Thyroid gland (tissue), 4 donors: Measurements from ENCODE around the gene CHI3L2. TPM values are rescaled to one million over a fixed set of nuclear protein-coding genes. Genes with fewer than 3 reads are reported as not detected.

Experiments used
- DNase-seq, 2 donors: peaks; one replicate each; pipeline ENCODE4 v3.0.0-alpha.2; 2019
- H3K27ac ChIP-seq, 3 donors: fragments of 200-600 bp; sonication (generic); 1 replicate in 2 of 3; 2 replicates in 1 of 3; pipeline ENCODE4 v1.5.1; 2016 to 2019; ENCODE audit warnings: mild to moderate bottlenecking in 1 of 3, moderate library complexity in 1 of 3
- H3K27me3 ChIP-seq: fragments of 200-600 bp; sonication (generic); one replicate; pipeline ENCODE4 v1.5.1; 2019
- H3K36me3 ChIP-seq, 2 donors: fragments of 200-600 bp; sonication (generic); one replicate each; pipeline ENCODE4 v1.5.1; 2016 to 2019
- H3K4me1 ChIP-seq, 2 donors: fragments of 200-600 bp; sonication (generic); one replicate each; pipeline ENCODE4 v1.5.1; 2017 to 2019
- H3K4me3 ChIP-seq, 3 donors: fragments of 200-600 bp; sonication (generic); replicated peaks in 1 of 3; 1 replicate in 2 of 3; 2 replicates in 1 of 3; pipeline ENCODE4 v1.5.1; 2016; ENCODE audit warnings: mild to moderate bottlenecking in 1 of 3
- H3K9me3 ChIP-seq: fragments of 200-600 bp; sonication (generic); one replicate; pipeline ENCODE4 v1.5.1; 2017
- CTCF ChIP-seq, 6 experiments: fragments of 200-600 bp in 3 of 6; fragments of 450-650 bp in 3 of 6; sonication (generic) in 3 of 6; IDR thresholded peaks; one replicate each; pipeline ENCODE4 v1.5.1; 2016 to 2019; ENCODE audit warnings: antibody characterized with exemption in 6 of 6, mild to moderate bottlenecking in 2 of 6, inconsistent platforms in 1 of 6, moderate library complexity in 1 of 6
- POLR2A ChIP-seq, 2 donors: fragments of 450-650 bp; IDR thresholded peaks; one replicate each; pipeline ENCODE4 v1.6.1; 2017; ENCODE audit warnings: antibody characterized with exemption in 2 of 2, mild to moderate bottlenecking in 2 of 2, moderate library complexity in 1 of 2
- WGBS, 2 donors: methylation state at CpG; one replicate each; pipeline ENCODE4 v1.1.5; 2017; 5-methylcytosine and 5-hydroxymethylcytosine counted together
- intact Hi-C: fragments of 100-400 bp; cut with DNase I; formaldehyde crosslinking; loops from one replicate; pipeline ENCODE4 v1.15.1; 2023
- total RNA-seq, 4 donors: library from RNA; depleted of rRNA; stranded (reverse); fragments of >200 nt; gene quantifications; one replicate each; pipeline ENCODE4 v1.2.3, GENCODE V29; 2016

The CHI3L2 gene
- total RNA-seq, result 10 to 100 TPM in 2 of 4 donors, 1 to 10 TPM in 2; 4.2 to 25.7 (median 11.8) TPM

DNA sequence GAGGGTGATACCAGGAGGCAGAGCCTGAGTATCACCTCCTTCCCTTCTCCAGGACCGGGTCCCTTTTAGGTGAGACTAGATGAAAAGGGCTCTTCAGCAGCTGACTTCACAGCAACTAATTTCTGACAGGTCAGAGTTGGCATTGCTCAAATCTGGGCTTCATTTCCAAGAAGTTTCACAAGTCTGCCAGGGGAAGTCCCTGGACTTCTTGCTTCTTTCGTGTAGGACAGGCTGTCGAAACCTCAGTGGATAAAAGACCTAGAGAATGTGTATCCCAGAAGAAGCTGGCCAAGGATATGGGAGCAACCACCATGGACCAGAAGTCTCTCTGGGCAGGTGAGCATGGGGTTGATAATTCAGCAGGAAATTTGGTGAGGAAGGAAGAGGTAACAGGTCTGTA, at the start of gene CHI3L2:
Gene CHI3L2 (plus strand): TSS at position 280 of the 400 bp plus-strand sequence. CDS start 17 bp downstream, at position 297.
- TF ChIP-seq CTCF (IDR thresholded peaks at IDR 0.05) (no peak), POLR2A (IDR thresholded peaks at IDR 0.05) (no peak)
- no peaks in the 10 kb centered on the region for H3K36me3 ChIP-seq
- no peaks in the 10 kb centered on the region for H3K27me3 ChIP-seq
- H3K4me3 ChIP-seq, result no peak within 1 kb of the TSS
- H3K9me3 ChIP-seq, result no peaks in the 10 kb centered on the region
- H3K4me1 ChIP-seq, result peaks cover 34 to 41% of the 10 kb centered on the region in 2 donors
- intact Hi-C loops, result no loop called here
- DNase-seq, result no peak
- H3K27ac ChIP-seq, result peak within 1 kb of the TSS; percentile 77 to 94 (median 87)
- WGBS, 2 donors, result 44 to 58% methylated on average over 3 of the region's 3 CpGs

GRCh38 chr1:111179968-111180533, 47.5 kb upstream of the CHI3L2 start:
- no peak overlapping the region for H3K27ac ChIP-seq
- no peaks in the 10 kb centered on the region for H3K4me1 ChIP-seq
- intact Hi-C loops, result no loop called here
- no peak for TF ChIP-seq POLR2A (IDR thresholded peaks at IDR 0.05)
- TF ChIP-seq CTCF (IDR thresholded peaks at IDR 0.05), result no peak
- no peak for DNase-seq
- H3K4me3 ChIP-seq, result no peak overlapping the region
- H3K27me3 ChIP-seq, result no peaks in the 10 kb centered on the region
- H3K9me3 ChIP-seq, result no peaks in the 10 kb centered on the region
- H3K36me3 ChIP-seq, result peaks cover 14 to 23% of the 10 kb centered on the region in 2 donors

- Histone ChIP-seq H3K9me3 (no peaks in the 10 kb centered on the region), H3K4me3 (no peak overlapping the region), H3K27ac (no peak overlapping the region), H3K27me3 (no peaks in the 10 kb centered on the region), H3K36me3 (peaks cover 11 to 28% of the 10 kb centered on the region in 2 donors), H3K4me1 (no peaks in the 10 kb centered on the region)
- TF ChIP-seq CTCF (IDR thresholded peaks at IDR 0.05) (no peak), POLR2A (IDR thresholded peaks at IDR 0.05) (no peak)
- intact Hi-C loops, result no loop called here
- DNase-seq, result no peak
- WGBS, 2 donors, result 96 to 97% methylated on average over 2 of the region's 2 CpGs
These were observed 45.5 kb upstream of the CHI3L2 start for GRCh38 chr1:111182052-111182451.

DNA sequence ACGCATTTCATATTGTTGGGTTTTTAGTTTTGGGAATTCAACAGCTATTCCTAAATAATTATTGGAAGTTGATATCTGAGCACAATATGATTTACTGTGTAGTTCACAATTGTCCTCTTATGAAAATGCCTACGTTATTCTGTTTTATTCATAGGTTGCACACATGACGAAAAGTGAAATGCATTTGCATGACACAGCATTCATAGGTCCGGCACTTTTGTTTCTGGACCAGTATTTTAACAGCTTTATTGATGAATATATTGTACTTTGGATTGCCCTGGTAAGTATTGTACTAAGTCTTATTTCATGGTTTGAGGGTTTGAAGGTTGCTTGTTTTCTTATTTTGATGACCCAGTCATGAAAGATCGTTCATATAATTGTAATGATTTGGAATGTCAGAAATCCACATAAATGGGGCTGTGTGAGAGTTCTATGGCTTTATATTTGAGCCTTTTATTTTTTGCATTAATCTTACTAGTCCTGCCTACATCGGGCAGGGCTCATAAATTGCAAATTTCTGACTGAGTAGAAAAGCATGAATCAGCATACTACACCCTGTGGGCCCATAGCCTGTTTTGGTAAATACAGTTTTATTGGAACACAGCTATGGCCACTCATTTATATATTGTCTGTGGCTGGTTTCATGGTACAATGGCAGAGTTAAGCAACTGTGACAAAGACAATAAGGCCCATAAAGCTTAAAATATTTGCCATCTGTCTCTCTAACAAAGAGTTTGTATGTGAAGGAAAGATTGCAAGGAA, 44.0 kb upstream of the CHI3L2 start:
- no peaks in the 10 kb centered on the region for H3K4me1 ChIP-seq
- 96% methylated on average over 6 of the region's 6 CpGs for WGBS, 2 donors
- intact Hi-C loops, result no loop called here
- peaks cover 18 to 39% of the 10 kb centered on the region in 2 donors for H3K36me3 ChIP-seq
- H3K27me3 ChIP-seq, result no peaks in the 10 kb centered on the region
- H3K9me3 ChIP-seq, result no peaks in the 10 kb centered on the region
- no peak for DNase-seq
- H3K27ac ChIP-seq, result no peak overlapping the region
- no peak for TF ChIP-seq POLR2A (IDR thresholded peaks at IDR 0.05)
- TF ChIP-seq CTCF (IDR thresholded peaks at IDR 0.05), result no peak
- H3K4me3 ChIP-seq, result no peak overlapping the region

GRCh38 chr1:111184663-111185062, 42.9 kb upstream of the CHI3L2 start:
- Histone ChIP-seq H3K9me3 (no peaks in the 10 kb centered on the region), H3K27ac (no peak overlapping the region)
- intact Hi-C loops, result no loop called here

More at GRCh38 chr1:111184663-111185062, 42.9 kb upstream of the CHI3L2 start:
- Histone ChIP-seq H3K36me3 (peaks cover 18 to 39% of the 10 kb centered on the region in 2 donors), H3K4me1 (no peaks in the 10 kb centered on the region), H3K27me3 (no peaks in the 10 kb centered on the region), H3K4me3 (no peak overlapping the region)
- TF ChIP-seq CTCF (IDR thresholded peaks at IDR 0.05) (no peak), POLR2A (IDR thresholded peaks at IDR 0.05) (no peak)
- DNase-seq, result no peak
